ENCODE results near the gene EIF2AK2.

- TF ChIP-seq REST (IDR thresholded peaks at IDR 0.05; ENCODE audit: low read depth) (no peak), EP300 (IDR thresholded peaks at IDR 0.05; ENCODE audit: borderline replicate concordance) (no peak), FOXM1 (IDR thresholded peaks at IDR 0.05; ENCODE audit: borderline replicate concordance, low read depth) (no peak), TAF1 (IDR thresholded peaks at IDR 0.05; ENCODE audit: low read depth) (no peak), CEBPB (IDR thresholded peaks at IDR 0.05) (no peak), USF1 (IDR thresholded peaks at IDR 0.05) (no peak), MAX (IDR thresholded peaks at IDR 0.05) (no peak), ZBTB7A (IDR thresholded peaks at IDR 0.05; ENCODE audit: low read depth) (no peak), RAD21 (IDR thresholded peaks at IDR 0.05; ENCODE audit: low read depth) (no peak), TEAD4 (IDR thresholded peaks at IDR 0.05) (no peak), EGR1 (IDR thresholded peaks at IDR 0.05) (no peak), YY1 (IDR thresholded peaks at IDR 0.05; ENCODE audit: low read depth) (no peak), NFIC (IDR thresholded peaks at IDR 0.05) (no peak)
These were observed 96.3 kb downstream of the EIF2AK2 start for GRCh38 chr2:37060446-37060845.
